ENCODE results near the gene KLC1.

DNA sequence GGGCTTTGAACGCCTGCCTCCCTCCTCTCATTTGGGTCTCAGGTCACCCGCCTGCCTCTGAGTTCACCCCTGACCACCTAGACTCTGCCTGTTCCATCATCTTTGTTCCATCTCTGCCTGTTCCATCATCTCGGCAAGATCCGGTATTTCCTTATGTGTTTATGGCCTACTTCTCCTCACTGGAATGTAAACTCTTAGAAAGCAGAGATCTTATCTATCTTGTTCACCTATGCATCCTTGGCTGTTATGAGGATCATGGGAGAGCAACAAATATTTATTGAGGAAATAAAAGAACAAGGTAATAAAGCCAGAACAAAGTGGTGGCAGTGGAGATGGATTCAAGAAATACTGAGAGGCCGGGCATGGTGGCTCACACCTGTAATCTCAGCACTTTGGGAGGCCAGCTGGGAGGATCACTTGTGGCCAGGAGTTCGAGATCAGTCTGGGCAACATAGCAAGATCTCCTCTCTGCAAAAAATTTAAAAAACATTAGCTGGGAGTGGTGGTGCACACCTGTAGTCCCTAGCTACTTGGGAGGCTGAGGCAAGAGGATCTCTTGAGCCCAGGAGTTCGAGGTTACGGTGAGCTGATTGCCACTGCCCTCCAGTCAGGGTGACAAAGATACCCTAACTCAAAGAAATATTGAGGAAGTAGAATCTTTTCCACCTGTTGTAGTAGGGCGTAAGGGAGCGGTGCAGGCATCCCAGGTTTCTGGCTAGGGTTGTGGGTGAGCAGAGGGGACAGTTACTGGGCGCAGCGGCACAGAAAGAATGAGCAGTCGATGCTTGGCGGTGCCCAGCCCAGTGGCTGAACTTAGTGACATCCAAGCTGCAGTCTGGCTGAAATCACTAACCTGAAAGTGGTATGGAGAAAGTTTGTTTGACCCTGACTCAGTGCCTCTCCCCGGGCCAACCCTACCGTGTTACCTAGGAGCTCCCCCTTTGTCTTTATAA lies 1.7 kb upstream of the KLC1 start:
- TF ChIP-seq, protein P1, sequence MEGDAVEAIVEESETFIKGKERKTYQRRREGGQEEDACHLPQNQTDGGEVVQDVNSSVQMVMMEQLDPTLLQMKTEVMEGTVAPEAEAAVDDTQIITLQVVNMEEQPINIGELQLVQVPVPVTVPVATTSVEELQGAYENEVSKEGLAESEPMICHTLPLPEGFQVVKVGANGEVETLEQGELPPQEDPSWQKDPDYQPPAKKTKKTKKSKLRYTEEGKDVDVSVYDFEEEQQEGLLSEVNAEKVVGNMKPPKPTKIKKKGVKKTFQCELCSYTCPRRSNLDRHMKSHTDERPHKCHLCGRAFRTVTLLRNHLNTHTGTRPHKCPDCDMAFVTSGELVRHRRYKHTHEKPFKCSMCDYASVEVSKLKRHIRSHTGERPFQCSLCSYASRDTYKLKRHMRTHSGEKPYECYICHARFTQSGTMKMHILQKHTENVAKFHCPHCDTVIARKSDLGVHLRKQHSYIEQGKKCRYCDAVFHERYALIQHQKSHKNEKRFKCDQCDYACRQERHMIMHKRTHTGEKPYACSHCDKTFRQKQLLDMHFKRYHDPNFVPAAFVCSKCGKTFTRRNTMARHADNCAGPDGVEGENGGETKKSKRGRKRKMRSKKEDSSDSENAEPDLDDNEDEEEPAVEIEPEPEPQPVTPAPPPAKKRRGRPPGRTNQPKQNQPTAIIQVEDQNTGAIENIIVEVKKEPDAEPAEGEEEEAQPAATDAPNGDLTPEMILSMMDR (IDR thresholded peaks at IDR 0.05; ENCODE audit: insufficient read depth, low read depth, low read length), result no peak
- TF ChIP-seq EZH2 (IDR thresholded peaks at IDR 0.05; ENCODE audit: insufficient read depth, low read length), result no peak
